ENCODE measurements around the gene TMEM236.
A peak's percentile ranks its signal among the peaks of the same experiment; 100 is the strongest.

TMEM236 gene

DNA sequence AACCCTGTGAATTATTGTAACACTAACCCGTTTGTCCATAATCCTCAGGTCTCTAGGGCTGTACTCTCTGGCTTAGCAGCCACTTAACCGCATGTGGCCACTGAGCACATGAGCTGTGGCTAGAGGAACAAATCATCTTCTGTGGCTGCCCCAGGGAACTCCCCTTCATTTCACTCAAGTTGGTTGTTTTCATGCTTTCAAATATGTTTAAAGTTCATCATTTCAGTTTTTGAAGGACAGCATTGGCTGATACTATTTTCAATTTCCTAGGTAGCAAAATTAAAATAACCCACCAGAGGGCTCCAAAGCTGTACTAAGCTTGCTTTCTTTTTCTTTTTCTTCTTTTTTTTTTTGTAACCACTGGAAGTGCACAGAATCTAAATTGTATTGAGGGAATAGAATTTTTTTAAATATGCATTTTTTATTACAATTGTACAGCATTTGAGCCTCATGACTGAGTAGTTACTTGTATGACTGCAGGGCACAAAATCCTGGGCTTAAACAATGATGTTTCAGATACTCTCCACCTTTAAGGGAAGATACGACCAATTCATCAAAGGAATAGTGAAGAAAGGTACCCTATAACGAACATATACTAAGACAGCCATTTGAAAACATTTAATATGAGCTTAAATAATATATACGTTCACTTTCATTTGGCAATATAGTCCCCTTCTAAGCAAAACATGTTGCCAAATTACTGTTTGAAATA, 95.7 kb downstream of the TMEM236 start:
- no peak overlapping the region for H3K4me3 ChIP-seq (ENCODE audit: low read length)
- peak; percentile 17 for DNase-seq (ENCODE audit: low read depth)
- TF ChIP-seq, protein P1, sequence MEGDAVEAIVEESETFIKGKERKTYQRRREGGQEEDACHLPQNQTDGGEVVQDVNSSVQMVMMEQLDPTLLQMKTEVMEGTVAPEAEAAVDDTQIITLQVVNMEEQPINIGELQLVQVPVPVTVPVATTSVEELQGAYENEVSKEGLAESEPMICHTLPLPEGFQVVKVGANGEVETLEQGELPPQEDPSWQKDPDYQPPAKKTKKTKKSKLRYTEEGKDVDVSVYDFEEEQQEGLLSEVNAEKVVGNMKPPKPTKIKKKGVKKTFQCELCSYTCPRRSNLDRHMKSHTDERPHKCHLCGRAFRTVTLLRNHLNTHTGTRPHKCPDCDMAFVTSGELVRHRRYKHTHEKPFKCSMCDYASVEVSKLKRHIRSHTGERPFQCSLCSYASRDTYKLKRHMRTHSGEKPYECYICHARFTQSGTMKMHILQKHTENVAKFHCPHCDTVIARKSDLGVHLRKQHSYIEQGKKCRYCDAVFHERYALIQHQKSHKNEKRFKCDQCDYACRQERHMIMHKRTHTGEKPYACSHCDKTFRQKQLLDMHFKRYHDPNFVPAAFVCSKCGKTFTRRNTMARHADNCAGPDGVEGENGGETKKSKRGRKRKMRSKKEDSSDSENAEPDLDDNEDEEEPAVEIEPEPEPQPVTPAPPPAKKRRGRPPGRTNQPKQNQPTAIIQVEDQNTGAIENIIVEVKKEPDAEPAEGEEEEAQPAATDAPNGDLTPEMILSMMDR (IDR thresholded peaks at IDR 0.05; ENCODE audit: insufficient read depth, low read depth, low read length, missing control alignments), result peak; percentile 44

DNA sequence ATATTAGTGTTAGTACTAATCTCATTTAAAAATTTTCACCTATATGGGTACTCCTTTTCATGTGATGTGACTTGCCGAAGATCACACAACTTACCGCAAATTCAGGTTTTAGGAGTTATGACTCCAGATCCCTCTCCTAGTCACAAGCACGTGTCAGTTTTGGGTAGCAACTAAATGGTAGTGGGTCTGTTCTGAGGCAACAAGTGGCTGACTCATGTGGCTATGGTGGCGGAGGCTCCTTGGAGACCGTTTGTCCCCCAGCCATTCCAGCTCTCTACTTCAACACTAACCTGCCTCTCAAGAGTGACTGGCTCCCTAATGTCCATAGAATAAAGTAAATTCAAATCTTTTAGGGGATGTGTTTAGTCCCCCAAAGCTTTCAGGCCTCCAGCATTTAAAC, 96.6 kb downstream of the TMEM236 start:
- H3K4me3 ChIP-seq (ENCODE audit: low read length), result no peak overlapping the region
- TF ChIP-seq, protein P1 (IDR thresholded peaks at IDR 0.05; ENCODE audit: insufficient read depth, low read depth, low read length, missing control alignments), result no peak
- DNase-seq (ENCODE audit: low read depth), result no peak

Measured in epithelial cell of esophagus (primary cell).